Effector memory CD8-positive, alpha-beta T cell (primary cell): ENCODE data around the gene KHSRP.
"Not testable (repeated sequence)": the region's sequence is repeated elsewhere in the genome, so short reads cannot be mapped to it uniquely, and the experiment has no call there.

Experiments
- ATAC-seq: fragments of 150-1000 bp; cut with Tn5 transposase; replicated peaks from 2 replicates; pipeline ENCODE4 v1.10.0; 2021; ENCODE audit warnings: mild to moderate bottlenecking, moderate library complexity
- DNase-seq, 3 experiments: peaks; one replicate each; pipeline ENCODE4 v3.0.0; 2021
- H3K27ac Mint-ChIP-seq, 2 donors: one replicate each; pipeline ENCODE4 v1.8.0; 2022; ENCODE audit warnings: mild to moderate bottlenecking in 2 of 2, mixed read lengths in 2 of 2, moderate library complexity in 2 of 2
- H3K27me3 Mint-ChIP-seq, 2 donors: one replicate each; pipeline ENCODE4 v1.8.0; 2022; ENCODE audit warnings: mixed read lengths in 2 of 2
- H3K36me3 Mint-ChIP-seq: one replicate; pipeline ENCODE4 v1.8.0; 2022; ENCODE audit warnings: mild to moderate bottlenecking, moderate library complexity, mixed read lengths; ENCODE audit not compliant: insufficient read depth
- H3K4me1 Mint-ChIP-seq, 2 donors: one replicate each; pipeline ENCODE4 v1.8.0; 2022; ENCODE audit warnings: low read depth in 2 of 2, mixed read lengths in 2 of 2
- H3K4me3 Mint-ChIP-seq, 2 donors: one replicate each; pipeline ENCODE4 v1.8.0; 2022; ENCODE audit warnings: mild to moderate bottlenecking in 2 of 2, mixed read lengths in 2 of 2, moderate library complexity in 2 of 2
- H3K9me3 Mint-ChIP-seq, 2 donors: one replicate each; pipeline ENCODE4 v1.8.0; 2022; ENCODE audit warnings: mixed read lengths in 2 of 2

Gene KHSRP

DNA sequence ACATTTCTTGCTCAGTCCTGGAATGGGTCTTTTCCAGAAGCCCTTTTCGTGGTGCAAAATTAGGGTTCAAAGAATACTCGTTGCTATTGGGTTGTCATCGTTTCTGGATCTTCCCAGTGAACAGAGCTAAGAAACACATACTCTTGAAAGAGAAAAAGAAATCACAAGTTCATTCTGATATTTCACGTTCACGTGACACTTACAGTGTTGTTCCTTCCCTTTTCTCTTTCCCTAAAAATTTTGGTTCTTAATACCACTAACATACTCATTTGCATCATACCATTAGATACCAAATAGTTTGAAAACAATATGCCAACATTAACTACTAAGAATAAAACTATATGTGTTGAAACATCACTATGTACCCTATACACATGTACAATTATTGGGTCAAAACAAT lies 18.2 kb downstream of the KHSRP start:
- DNase-seq (no peak), ATAC-seq (no peak)
- H3K9me3 Mint-ChIP-seq = no peaks in the 10 kb centered on the region
- H3K27me3 Mint-ChIP-seq = no peaks in the 10 kb centered on the region
- no peak overlapping the region for H3K4me3 Mint-ChIP-seq
- no peaks in the 10 kb centered on the region for H3K4me1 Mint-ChIP-seq
- H3K36me3 Mint-ChIP-seq = peaks cover 7% of the 10 kb centered on the region
- H3K27ac Mint-ChIP-seq = no peak overlapping the region

DNA sequence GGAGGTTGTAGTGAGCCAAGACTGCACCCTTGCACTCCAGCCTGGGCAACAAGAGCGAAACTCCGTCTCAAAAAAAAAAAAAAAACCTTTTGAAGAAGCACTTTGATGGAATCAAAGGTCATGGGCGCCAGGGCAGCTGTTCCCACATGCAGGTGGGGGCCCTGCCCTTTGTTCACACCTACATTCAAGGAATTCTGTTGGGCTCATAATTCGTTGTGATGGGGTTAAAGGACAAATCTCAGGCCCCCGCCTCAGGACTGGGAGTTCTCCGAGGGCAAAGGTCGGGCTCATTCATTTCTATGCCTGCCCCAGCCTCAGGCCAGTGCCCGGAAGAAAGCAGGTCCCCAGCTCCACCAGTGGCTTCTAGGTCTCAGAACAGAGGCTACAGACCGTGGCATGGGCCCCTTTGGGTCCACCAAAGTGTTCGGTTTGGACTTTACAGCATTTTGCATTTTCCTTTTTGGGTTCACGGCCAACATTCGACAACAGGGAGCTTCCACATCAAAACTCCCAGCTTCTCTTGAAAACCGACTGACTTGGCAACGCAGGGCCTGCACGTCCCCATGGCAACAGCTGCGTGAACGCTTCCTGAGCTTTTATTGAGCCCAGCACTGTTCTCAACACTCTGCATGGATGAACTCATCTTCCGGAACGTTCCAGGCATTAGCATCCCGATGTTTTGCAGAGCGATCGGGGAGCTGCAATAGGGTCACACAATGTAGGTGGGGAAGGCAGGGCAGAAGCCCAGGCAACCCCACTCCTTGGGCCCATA lies 21.6 kb downstream of the KHSRP start:
- no peak overlapping the region for H3K27ac Mint-ChIP-seq
- no peak overlapping the region for H3K4me3 Mint-ChIP-seq
- H3K36me3 Mint-ChIP-seq = no peaks in the 10 kb centered on the region
- no peaks in the 10 kb centered on the region for H3K4me1 Mint-ChIP-seq
- H3K27me3 Mint-ChIP-seq = no peaks in the 10 kb centered on the region
- no peaks in the 10 kb centered on the region for H3K9me3 Mint-ChIP-seq
- ATAC-seq (no peak), DNase-seq (no peak)

DNA sequence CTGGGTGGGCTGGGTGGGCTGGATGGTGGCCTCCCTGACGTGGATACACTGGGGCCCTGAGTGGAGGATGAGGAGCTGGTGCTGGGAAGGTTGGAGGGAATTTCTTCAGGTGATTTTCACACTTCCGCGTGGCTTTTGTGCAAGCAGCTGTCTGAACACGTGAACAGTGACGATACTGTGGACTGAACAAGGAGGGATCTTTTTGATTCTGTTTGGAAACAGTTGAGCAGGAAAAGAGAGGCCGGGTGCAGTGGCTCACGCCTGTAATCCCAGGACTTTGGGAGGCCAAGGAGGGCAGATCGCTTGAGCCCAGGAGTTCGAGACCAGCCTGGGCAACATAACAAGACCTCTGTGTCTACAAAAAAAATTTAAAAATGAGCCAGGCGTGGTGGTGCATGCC lies 22.6 kb downstream of the KHSRP start:
- Mint-ChIP-seq H3K27ac (no peak overlapping the region), H3K4me3 (no peak overlapping the region), H3K36me3 (no peaks in the 10 kb centered on the region), H3K9me3 (no peaks in the 10 kb centered on the region), H3K4me1 (no peaks in the 10 kb centered on the region), H3K27me3 (no peaks in the 10 kb centered on the region)
- ATAC-seq = no peak
- no peak for DNase-seq

DNA sequence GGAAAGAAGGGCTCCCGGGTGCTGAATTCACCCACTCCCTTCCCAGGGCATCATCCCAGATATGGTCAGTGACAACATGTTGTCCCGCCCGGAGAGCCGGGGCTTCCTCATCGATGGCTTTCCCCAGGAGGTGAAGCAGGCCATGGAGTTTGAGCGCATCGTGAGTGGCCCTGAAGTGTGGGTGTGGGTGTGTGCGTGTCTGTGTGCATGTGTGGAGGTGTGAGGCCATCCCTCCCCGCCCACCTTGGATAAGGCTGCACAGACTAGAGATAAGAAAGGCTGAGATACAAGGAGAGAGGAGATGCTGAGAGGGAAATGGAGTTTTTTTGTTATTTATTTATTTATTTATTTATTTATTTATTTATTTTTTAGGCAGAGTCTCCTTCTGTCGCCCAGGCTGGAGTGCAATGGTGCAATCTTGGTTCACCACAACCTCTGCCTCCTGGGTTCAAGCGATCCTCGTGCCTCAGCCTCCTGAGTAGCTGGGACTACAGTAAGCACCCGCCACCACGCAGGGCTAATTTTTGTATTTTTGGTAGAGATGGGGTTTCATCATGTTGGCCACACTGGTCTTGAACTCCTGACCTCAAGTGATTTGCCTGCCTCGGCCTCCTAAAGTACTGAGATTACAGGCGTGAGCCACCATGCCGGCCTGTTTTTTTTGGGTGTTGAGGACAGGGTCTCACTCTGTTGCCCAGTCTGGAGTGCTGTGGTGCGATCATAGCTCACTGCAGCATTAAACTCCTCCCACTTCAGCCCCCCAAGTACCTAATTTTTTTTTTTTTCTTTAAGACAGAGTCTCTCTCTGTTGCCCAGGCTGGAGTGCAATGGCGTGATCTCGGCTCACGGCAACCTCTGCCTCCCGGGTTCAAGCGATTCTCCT lies 24.3 kb downstream of the KHSRP start:
- not testable (repeated sequence) for H3K4me3 Mint-ChIP-seq, H3K9me3 Mint-ChIP-seq, DNase-seq, H3K36me3 Mint-ChIP-seq, H3K27ac Mint-ChIP-seq, ATAC-seq, H3K27me3 Mint-ChIP-seq, H3K4me1 Mint-ChIP-seq

DNA sequence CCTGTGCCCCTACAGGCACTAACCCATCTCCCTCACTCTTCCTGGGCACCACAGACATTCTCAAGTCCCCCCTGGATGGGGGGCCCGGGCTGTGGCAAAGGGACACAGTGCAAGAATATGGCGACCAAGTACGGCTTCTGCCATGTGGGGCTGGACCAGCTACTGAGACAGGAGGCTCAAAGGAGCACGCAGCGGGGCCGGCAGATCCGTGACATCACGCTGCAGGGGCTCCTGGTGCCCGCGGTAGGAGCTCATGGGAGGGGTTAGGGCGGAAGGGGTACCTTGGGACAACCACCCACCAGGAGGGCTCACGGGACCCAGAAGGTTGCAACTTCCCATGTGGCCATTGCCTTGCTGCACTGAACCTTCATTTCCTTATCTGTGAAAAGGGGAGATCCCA lies 28.3 kb downstream of the KHSRP start:
- ATAC-seq (no peak), DNase-seq (no peak)
- Mint-ChIP-seq H3K4me1 (peaks cover 17 to 23% of the 10 kb centered on the region in 2 donors), H3K9me3 (no peaks in the 10 kb centered on the region), H3K36me3 (peaks cover 23% of the 10 kb centered on the region), H3K27ac (no peak overlapping the region), H3K27me3 (no peaks in the 10 kb centered on the region), H3K4me3 (no peak overlapping the region)

DNA sequence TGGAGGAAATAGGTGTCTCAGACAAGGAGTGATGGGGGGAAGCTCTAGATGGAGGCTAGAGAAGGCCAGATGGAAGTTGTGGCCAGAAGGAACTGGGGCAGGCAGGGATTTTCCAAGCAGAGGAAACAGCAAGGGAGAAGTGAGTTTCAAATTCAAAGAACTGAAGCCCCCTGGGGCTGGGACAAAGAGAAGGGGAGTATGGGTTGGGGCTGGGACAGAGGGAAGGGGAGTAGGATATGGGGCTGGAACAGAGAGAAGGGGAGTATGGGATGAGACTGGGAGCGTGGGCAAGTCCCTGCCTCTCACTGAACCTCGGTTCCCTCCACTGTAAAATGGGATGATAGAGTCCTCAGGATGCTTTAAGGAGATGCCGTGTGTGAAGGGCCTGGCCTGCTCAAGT lies 29.8 kb downstream of the KHSRP start:
- Mint-ChIP-seq H3K36me3 (peaks cover 38% of the 10 kb centered on the region), H3K27ac (no peak overlapping the region)
- no peak for ATAC-seq

DNA sequence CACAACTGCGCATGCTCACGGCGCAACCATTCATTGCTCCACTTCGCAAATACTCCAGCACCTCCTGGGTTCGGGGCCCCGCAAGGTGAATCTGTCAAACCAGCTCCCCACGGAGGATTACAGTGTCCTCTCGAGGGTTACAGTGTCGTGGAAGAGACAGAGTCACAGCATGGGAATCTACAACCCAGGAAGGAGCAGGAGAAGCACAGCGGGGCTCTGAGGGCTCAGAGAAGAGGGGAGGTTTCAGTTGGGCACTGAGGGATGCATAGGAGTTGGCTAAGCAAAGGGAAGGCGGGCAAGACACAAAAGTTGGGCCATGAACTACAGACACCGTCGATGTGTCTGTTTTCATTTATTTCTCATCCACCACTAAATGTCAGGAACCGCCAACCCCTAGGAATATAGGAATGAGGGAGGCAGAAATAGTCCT lies 30.6 kb downstream of the KHSRP start:
- no peak for DNase-seq
- H3K4me3 Mint-ChIP-seq = peak overlapping the region; percentile 94 to 95
- peak overlapping the region; percentile 96 to 99 for H3K27ac Mint-ChIP-seq
- no peaks in the 10 kb centered on the region for H3K9me3 Mint-ChIP-seq
- ATAC-seq = no peak
- H3K27me3 Mint-ChIP-seq = no peaks in the 10 kb centered on the region
- peaks cover 21 to 27% of the 10 kb centered on the region in 2 donors for H3K4me1 Mint-ChIP-seq
- H3K36me3 Mint-ChIP-seq = peaks cover 45% of the 10 kb centered on the region

More for the DNA sequence above, 29.8 kb downstream of the KHSRP start:
- no peaks in the 10 kb centered on the region for H3K27me3 Mint-ChIP-seq
- H3K4me3 Mint-ChIP-seq = peak overlapping the region; percentile 94 to 95
- no peak for DNase-seq
- H3K9me3 Mint-ChIP-seq = no peaks in the 10 kb centered on the region
- peaks cover 21 to 27% of the 10 kb centered on the region in 2 donors for H3K4me1 Mint-ChIP-seq

DNA sequence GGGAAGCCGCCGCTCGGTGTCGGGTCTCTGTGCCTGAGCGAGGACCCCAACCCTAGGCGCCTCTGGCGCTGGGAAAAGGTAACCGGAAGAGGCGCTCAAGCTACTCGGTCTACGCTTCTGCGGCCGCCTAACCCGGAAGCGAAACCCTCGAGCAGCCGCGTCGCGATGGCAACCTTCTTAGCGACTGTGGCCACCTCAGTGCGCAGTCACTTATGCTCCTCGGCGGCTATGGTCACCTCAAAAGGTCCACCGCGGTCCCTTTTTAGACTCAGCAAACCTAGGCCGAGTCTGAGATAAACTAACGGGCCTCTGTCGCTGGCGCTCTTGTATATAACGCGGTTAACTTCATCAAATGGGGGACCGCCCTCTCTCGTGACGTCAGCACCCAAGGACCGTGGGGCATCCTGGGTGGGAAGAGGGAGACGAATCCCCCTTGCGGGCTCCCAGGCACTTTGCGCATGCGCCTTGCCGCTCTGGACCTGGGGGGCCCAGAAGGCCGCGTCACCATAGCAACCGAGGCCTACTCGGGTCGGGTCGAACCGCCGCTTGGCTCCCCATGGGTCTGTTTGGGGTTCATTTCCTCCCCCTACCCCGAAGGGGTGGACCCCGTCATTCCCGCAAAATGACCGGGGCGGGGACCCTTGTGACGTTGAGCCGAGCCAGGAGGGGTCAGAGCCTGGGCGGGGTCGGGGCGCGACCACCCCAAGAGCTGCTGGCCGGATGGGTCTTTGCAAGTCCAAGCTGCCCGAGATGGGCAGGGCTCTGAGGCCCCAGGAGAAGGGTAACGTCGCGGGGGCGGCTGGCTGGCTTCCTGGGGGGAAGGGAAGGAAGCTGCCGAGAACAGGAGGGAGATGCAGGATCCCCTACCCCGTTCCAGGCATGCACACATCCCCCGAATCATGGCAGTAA lies 31.3 kb downstream of the KHSRP start, which contains the start of gene GTF2F1:
Gene GTF2F1, minus strand, starts transcription at position 91 of the 909 bp plus-strand sequence. CDS start 169 bp downstream, outside the sequence.
- Mint-ChIP-seq H3K4me3 (peak within 1 kb of the TSS; percentile 94 to 95), H3K27me3 (no peaks in the 10 kb centered on the region), H3K9me3 (no peaks in the 10 kb centered on the region), H3K36me3 (peaks cover 52% of the 10 kb centered on the region), H3K4me1 (peaks cover 21 to 29% of the 10 kb centered on the region in 2 donors), H3K27ac (peak within 1 kb of the TSS; percentile 96 to 99)
- DNase-seq = peak; percentile 92 to 95 (median 92)
- ATAC-seq = peak; percentile 82

DNA sequence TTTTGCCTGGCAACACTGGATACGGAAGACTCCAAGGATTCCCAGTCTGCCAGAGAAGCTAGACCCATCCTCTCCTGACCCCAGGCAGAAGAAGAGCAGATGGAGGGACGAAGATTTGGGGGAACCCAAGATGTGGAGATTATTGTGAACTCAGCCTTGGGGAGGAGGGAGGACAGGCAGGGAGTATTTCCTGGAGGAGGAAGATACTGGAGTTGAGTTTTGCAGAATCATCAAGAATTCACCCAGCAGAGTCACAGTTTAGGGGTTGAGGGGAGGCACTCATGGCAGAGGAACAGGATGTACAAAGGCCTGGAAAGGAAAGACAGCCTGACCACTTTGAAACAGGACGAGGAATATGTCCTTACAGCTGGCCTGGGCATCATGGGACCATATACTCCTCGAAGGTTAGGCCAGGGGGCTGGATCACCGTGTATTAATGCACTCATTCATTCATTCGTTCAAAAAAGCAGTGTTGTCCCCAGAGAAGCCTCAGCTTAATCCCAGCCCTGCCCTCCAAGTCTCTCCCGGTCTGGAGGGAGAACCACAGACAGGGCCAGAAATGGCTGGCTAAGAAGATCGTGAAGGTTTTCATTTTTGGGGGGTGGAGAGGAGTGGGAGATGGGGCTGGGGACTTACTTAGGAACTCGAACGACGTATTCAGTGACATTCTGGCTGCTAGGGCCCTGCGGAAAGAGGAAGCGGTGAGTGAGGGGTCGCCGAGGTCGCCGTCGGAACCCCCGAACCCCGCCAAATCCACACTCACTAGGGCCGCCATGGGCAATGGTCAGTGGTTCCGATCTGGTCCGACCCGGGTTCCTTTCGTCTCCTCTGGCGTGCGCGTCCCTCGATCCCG lies 32.2 kb downstream of the KHSRP start:
- ATAC-seq = no peak
- H3K27ac Mint-ChIP-seq = peak overlapping the region; percentile 96 to 99
- H3K4me3 Mint-ChIP-seq = peak overlapping the region; percentile 94 to 95
- H3K9me3 Mint-ChIP-seq = no peaks in the 10 kb centered on the region
- H3K27me3 Mint-ChIP-seq = no peaks in the 10 kb centered on the region
- peaks cover 60% of the 10 kb centered on the region for H3K36me3 Mint-ChIP-seq
- DNase-seq = no peak
- H3K4me1 Mint-ChIP-seq = peaks cover 21 to 31% of the 10 kb centered on the region in 2 donors

DNA sequence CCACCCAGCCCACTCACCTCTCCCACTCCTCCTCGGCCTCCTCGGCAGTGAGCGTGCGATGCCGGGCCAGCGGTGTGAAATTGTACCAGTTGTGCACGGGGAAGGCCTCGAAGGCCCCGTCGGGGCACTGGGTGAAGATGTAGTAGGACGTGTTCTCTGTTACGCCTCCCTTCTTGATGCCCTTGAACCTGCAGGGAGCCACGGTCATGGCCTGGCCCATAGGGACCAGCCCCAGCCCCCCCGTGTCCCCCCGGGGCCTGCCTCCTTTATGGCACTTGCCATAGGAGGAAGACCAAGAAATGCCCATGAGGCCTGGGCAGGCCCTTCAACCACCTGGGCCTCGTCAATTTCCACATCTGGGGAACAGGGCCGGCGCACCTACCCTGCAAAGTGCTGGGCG lies 37.2 kb downstream of the KHSRP start:
- no peak for DNase-seq
- no peaks in the 10 kb centered on the region for H3K27me3 Mint-ChIP-seq
- peaks cover 88% of the 10 kb centered on the region for H3K36me3 Mint-ChIP-seq
- H3K27ac Mint-ChIP-seq = no peak overlapping the region
- H3K4me1 Mint-ChIP-seq = peaks cover 11 to 17% of the 10 kb centered on the region in 2 donors
- H3K4me3 Mint-ChIP-seq = no peak overlapping the region
- no peak for ATAC-seq
- H3K9me3 Mint-ChIP-seq = no peaks in the 10 kb centered on the region

DNA sequence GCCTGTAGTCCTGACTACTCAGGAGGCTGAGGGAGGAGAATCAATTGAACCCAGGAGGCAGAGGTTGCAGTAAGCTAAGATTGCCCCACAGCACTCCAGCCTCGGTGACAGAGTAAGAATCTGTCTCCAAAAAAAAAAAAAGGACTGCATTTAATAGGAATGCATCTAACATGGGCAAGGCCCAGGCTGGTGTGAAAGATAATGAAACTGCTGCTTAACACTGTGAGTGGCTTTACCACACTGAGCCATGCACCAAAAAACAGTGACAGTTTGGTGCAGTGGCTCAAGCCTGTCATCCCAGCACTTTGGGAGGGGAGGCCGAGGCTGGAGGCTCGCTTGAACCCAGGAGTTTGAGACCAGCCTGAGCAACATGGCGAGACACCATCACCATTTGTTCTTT lies 40.2 kb downstream of the KHSRP start:
- Mint-ChIP-seq H3K27ac (no peak overlapping the region), H3K9me3 (no peaks in the 10 kb centered on the region), H3K27me3 (no peaks in the 10 kb centered on the region), H3K4me3 (no peak overlapping the region), H3K4me1 (peaks cover 0 to 4% of the 10 kb centered on the region in 2 donors), H3K36me3 (peaks cover 93% of the 10 kb centered on the region)
- DNase-seq (no peak), ATAC-seq (no peak)

DNA sequence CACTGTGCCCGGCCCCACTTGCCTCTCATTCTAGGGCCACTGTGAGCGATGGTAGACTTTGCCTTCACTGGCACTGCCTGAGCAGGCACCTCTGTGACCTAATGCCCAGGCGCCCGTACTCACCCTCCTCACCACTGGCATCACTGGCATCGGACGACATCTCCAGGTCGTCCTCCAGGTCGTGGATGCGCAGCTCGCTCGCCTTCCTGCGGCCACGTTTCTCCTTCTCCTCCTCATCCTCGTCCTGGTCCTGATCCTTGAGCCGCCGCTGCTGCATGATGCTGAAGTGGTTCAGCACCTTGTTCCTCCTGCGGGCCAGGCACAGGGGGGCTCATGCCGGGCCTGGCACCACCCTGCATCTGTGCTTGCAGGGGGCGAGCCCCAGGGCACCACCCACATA lies 41.4 kb downstream of the KHSRP start:
- Mint-ChIP-seq H3K27ac (no peak overlapping the region), H3K9me3 (no peaks in the 10 kb centered on the region), H3K36me3 (peaks cover 94% of the 10 kb centered on the region), H3K4me3 (no peak overlapping the region), H3K4me1 (peaks cover 0 to under 1% of the 10 kb centered on the region in 2 donors), H3K27me3 (no peaks in the 10 kb centered on the region)
- ATAC-seq (no peak), DNase-seq (no peak)
